ENCODE data around the gene ISLR.

DNA sequence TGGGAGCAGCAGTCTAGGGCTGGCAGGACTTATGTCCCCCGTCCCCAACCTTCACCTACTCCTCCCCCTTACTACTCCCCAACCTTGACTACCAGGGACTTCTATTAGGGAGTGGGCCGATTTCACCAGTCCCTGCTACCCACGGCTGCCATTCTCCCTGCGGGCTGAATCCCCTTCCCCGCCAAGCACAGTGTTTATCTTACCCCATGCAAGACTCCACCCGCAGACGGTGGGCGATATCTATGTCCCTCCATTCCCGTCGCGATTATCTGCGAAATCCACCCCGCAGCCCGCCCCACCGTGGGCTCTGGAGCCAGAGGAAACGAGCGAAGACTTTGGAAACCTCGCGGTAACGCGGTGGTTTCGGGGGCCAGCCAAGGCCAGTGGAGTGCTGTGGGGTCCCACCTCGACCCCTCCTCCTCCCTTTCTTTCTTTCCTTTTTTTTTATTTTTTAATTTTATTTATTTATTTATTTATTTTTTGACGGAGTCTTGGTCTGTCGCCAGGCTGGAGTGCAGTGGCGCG, 38.4 kb upstream of the ISLR start:
- no peak for TF ChIP-seq POLR2AphosphoS5 (IDR thresholded peaks at IDR 0.05)
- TF ChIP-seq, protein P1, sequence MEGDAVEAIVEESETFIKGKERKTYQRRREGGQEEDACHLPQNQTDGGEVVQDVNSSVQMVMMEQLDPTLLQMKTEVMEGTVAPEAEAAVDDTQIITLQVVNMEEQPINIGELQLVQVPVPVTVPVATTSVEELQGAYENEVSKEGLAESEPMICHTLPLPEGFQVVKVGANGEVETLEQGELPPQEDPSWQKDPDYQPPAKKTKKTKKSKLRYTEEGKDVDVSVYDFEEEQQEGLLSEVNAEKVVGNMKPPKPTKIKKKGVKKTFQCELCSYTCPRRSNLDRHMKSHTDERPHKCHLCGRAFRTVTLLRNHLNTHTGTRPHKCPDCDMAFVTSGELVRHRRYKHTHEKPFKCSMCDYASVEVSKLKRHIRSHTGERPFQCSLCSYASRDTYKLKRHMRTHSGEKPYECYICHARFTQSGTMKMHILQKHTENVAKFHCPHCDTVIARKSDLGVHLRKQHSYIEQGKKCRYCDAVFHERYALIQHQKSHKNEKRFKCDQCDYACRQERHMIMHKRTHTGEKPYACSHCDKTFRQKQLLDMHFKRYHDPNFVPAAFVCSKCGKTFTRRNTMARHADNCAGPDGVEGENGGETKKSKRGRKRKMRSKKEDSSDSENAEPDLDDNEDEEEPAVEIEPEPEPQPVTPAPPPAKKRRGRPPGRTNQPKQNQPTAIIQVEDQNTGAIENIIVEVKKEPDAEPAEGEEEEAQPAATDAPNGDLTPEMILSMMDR (IDR thresholded peaks at IDR 0.05), result no peak
- no peak for TF ChIP-seq POLR2A (IDR thresholded peaks at IDR 0.05)
